Measurements from ENCODE around the gene DIPK1B.

Gene DIPK1B

DNA sequence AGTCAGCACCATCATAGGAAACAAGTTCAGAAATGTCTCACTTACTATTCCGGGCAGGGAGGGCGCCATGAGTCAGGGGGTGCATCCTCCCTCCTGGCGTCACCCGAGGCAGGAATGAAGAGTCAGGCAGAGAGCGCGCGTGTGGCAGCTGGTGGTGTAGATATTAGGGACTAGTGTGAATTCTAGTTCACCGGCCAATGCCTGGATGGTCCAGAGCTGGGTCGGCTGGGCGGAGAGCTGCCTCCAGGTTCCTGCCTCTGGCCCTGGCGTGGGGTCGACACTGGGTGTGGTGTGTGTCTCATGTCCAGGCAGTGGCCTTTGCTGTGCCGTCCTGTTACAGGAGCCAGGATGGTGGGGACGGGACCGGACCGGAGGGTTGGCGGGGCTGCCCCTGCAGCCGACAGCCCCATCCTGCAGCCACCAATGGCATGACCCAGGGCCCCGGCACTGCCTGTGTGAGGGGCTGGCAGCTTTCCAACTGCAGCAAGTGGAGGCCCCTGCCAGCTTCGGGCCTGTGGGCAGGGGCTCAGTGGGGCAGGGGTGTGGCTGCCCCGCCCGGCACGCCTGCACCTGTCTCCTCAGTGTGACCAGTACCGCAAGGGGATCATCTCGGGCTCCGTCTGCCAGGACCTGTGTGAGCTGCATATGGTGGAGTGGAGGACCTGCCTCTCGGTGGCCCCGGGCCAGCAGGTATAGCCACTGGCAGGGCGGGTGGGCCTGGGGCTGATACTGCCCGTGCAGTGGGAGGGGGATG, 9.1 kb downstream of the DIPK1B start (continued):
- TF ChIP-seq, protein P1, sequence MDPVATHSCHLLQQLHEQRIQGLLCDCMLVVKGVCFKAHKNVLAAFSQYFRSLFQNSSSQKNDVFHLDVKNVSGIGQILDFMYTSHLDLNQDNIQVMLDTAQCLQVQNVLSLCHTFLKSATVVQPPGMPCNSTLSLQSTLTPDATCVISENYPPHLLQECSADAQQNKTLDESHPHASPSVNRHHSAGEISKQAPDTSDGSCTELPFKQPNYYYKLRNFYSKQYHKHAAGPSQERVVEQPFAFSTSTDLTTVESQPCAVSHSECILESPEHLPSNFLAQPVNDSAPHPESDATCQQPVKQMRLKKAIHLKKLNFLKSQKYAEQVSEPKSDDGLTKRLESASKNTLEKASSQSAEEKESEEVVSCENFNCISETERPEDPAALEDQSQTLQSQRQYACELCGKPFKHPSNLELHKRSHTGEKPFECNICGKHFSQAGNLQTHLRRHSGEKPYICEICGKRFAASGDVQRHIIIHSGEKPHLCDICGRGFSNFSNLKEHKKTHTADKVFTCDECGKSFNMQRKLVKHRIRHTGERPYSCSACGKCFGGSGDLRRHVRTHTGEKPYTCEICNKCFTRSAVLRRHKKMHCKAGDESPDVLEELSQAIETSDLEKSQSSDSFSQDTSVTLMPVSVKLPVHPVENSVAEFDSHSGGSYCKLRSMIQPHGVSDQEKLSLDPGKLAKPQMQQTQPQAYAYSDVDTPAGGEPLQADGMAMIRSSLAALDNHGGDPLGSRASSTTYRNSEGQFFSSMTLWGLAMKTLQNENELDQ (tag by site-specific recombination; IDR thresholded peaks at IDR 0.05; ENCODE audit: low read depth): no peak
- TF ChIP-seq, protein P2, sequence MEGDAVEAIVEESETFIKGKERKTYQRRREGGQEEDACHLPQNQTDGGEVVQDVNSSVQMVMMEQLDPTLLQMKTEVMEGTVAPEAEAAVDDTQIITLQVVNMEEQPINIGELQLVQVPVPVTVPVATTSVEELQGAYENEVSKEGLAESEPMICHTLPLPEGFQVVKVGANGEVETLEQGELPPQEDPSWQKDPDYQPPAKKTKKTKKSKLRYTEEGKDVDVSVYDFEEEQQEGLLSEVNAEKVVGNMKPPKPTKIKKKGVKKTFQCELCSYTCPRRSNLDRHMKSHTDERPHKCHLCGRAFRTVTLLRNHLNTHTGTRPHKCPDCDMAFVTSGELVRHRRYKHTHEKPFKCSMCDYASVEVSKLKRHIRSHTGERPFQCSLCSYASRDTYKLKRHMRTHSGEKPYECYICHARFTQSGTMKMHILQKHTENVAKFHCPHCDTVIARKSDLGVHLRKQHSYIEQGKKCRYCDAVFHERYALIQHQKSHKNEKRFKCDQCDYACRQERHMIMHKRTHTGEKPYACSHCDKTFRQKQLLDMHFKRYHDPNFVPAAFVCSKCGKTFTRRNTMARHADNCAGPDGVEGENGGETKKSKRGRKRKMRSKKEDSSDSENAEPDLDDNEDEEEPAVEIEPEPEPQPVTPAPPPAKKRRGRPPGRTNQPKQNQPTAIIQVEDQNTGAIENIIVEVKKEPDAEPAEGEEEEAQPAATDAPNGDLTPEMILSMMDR (tag by site-specific recombination; IDR thresholded peaks at IDR 0.05): no peak
- no peak for TF ChIP-seq ZNF184 (tag by site-specific recombination; IDR thresholded peaks at IDR 0.05)
- no peak for TF ChIP-seq ZNF433 (tag by site-specific recombination; IDR thresholded peaks at IDR 0.05; ENCODE audit: low read depth)
- no peak for TF ChIP-seq ZNF140 (tag by site-specific recombination; IDR thresholded peaks at IDR 0.05)
- TF ChIP-seq, protein P3, sequence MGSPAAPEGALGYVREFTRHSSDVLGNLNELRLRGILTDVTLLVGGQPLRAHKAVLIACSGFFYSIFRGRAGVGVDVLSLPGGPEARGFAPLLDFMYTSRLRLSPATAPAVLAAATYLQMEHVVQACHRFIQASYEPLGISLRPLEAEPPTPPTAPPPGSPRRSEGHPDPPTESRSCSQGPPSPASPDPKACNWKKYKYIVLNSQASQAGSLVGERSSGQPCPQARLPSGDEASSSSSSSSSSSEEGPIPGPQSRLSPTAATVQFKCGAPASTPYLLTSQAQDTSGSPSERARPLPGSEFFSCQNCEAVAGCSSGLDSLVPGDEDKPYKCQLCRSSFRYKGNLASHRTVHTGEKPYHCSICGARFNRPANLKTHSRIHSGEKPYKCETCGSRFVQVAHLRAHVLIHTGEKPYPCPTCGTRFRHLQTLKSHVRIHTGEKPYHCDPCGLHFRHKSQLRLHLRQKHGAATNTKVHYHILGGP (tag by site-specific recombination; IDR thresholded peaks at IDR 0.05): no peak
- TF ChIP-seq KLF8 (tag by site-specific recombination; IDR thresholded peaks at IDR 0.05): peak; percentile 87
- no peak for TF ChIP-seq ZNF624 (tag by site-specific recombination; IDR thresholded peaks at IDR 0.05)
- no peak for TF ChIP-seq ZNF202 (tag by site-specific recombination; IDR thresholded peaks at IDR 0.05; ENCODE audit: borderline replicate concordance)
- no peak for TF ChIP-seq ZNF23 (tag by site-specific recombination; IDR thresholded peaks at IDR 0.05; ENCODE audit: borderline replicate concordance)
- TF ChIP-seq, protein P4, sequence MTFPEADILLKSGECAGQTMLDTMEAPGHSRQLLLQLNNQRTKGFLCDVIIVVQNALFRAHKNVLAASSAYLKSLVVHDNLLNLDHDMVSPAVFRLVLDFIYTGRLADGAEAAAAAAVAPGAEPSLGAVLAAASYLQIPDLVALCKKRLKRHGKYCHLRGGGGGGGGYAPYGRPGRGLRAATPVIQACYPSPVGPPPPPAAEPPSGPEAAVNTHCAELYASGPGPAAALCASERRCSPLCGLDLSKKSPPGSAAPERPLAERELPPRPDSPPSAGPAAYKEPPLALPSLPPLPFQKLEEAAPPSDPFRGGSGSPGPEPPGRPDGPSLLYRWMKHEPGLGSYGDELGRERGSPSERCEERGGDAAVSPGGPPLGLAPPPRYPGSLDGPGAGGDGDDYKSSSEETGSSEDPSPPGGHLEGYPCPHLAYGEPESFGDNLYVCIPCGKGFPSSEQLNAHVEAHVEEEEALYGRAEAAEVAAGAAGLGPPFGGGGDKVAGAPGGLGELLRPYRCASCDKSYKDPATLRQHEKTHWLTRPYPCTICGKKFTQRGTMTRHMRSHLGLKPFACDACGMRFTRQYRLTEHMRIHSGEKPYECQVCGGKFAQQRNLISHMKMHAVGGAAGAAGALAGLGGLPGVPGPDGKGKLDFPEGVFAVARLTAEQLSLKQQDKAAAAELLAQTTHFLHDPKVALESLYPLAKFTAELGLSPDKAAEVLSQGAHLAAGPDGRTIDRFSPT (tag by site-specific recombination; IDR thresholded peaks at IDR 0.05): 0 out of 2 replicates have a peak, but pooled peaks have one; percentile 7
- TF ChIP-seq, protein P5, sequence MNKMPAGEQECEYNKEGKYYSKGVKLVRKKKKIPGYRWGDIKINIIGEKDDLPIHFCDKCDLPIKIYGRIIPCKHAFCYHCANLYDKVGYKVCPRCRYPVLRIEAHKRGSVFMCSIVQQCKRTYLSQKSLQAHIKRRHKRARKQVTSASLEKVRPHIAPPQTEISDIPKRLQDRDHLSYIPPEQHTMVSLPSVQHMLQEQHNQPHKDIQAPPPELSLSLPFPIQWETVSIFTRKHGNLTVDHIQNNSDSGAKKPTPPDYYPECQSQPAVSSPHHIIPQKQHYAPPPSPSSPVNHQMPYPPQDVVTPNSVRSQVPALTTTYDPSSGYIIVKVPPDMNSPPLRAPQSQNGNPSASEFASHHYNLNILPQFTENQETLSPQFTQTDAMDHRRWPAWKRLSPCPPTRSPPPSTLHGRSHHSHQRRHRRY (tag by site-specific recombination; IDR thresholded peaks at IDR 0.05): no peak
- no peak for TF ChIP-seq ZNF394 (tag by site-specific recombination; IDR thresholded peaks at IDR 0.05; ENCODE audit: borderline replicate concordance)
- TF ChIP-seq ZNF335 (tag by site-specific recombination; conservative IDR thresholded peaks at IDR 0.05): no peak
- TF ChIP-seq, protein P6, sequence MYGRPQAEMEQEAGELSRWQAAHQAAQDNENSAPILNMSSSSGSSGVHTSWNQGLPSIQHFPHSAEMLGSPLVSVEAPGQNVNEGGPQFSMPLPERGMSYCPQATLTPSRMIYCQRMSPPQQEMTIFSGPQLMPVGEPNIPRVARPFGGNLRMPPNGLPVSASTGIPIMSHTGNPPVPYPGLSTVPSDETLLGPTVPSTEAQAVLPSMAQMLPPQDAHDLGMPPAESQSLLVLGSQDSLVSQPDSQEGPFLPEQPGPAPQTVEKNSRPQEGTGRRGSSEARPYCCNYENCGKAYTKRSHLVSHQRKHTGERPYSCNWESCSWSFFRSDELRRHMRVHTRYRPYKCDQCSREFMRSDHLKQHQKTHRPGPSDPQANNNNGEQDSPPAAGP (tag by site-specific recombination; IDR thresholded peaks at IDR 0.05): 0 out of 2 replicates have a peak, but pooled peaks have one; percentile 24
- no peak for TF ChIP-seq ZNF341 (tag by site-specific recombination; IDR thresholded peaks at IDR 0.05; ENCODE audit: low read depth)
- no peak for TF ChIP-seq YY1 (tag by site-specific recombination; IDR thresholded peaks at IDR 0.05)
- TF ChIP-seq ZNF37A (tag by site-specific recombination; IDR thresholded peaks at IDR 0.05): no peak
- no peak for TF ChIP-seq ZNF274 (IDR thresholded peaks at IDR 0.05; ENCODE audit: low read length)
- TF ChIP-seq ZNF274 (tag by site-specific recombination; IDR thresholded peaks at IDR 0.05; ENCODE audit: borderline replicate concordance): no peak
- peak; percentile 51 for TF ChIP-seq GLIS2 (tag by site-specific recombination; IDR thresholded peaks at IDR 0.05)
- TF ChIP-seq, protein P7, sequence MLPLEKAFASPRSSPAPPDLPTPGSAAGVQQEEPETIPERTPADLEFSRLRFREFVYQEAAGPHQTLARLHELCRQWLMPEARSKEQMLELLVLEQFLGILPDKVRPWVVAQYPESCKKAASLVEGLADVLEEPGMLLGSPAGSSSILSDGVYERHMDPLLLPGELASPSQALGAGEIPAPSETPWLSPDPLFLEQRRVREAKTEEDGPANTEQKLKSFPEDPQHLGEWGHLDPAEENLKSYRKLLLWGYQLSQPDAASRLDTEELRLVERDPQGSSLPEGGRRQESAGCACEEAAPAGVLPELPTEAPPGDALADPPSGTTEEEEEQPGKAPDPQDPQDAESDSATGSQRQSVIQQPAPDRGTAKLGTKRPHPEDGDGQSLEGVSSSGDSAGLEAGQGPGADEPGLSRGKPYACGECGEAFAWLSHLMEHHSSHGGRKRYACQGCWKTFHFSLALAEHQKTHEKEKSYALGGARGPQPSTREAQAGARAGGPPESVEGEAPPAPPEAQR (tag by site-specific recombination; IDR thresholded peaks at IDR 0.05): no peak
- TF ChIP-seq ZSCAN23 (tag by site-specific recombination; IDR thresholded peaks at IDR 0.05): no peak
- peak; percentile 15; the same call in 1 of the 2 replicates for TF ChIP-seq SP2 (tag by site-specific recombination; IDR thresholded peaks at IDR 0.05)
- TF ChIP-seq ZNF121 (tag by site-specific recombination; IDR thresholded peaks at IDR 0.05): no peak
- no peak for TF ChIP-seq SP3 (tag by site-specific recombination; IDR thresholded peaks at IDR 0.05)
- no peak for TF ChIP-seq ZNF223 (tag by site-specific recombination; IDR thresholded peaks at IDR 0.05)
- TF ChIP-seq ZBTB7A (tag by site-specific recombination; IDR thresholded peaks at IDR 0.05; ENCODE audit: low read depth): no peak; the same call in 1 of the 2 replicates
- TF ChIP-seq HOXD13 (CRISPR knock-in tag; IDR thresholded peaks at IDR 0.05; ENCODE audit: borderline replicate concordance): no peak

All from HEK293 (cell line).